ENCODE measurements around the gene KCNQ1.

KCNQ1 gene

DNA sequence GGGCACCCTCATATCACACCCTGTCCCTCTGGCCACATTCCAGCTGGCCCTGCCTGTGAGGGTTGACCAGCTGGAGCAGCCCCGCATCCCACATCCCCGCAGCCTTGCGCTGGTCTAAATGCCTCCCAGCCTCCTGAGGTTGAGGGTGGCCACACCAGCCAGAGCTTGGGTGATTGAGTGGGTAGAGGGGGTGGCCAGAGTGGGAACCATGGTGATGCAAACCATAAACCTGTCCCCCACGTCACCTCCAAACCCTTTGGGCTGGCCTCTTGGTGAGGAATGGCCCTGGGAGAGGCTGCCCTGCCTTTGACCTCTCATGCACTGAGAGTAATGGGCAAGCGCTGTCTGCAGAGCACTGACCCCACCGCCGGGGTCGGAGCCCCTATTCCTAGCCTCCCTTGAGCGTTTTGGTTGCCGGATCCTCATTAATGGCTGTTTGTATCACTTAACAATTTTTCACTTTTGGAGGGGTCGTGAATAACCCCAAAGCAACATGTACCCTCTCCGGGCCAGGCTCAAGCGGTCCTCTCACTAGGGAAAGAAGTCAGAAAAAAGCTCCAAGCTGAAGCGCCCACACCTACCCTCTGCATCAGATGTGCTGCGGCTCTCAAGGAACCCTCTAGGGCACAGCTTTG, 271.0 kb downstream of the KCNQ1 start:
- Mint-ChIP-seq H3K4me3 (no peak overlapping the region), H3K36me3 (peaks cover 5% of the 10 kb centered on the region)
- no peak for ATAC-seq

DNA sequence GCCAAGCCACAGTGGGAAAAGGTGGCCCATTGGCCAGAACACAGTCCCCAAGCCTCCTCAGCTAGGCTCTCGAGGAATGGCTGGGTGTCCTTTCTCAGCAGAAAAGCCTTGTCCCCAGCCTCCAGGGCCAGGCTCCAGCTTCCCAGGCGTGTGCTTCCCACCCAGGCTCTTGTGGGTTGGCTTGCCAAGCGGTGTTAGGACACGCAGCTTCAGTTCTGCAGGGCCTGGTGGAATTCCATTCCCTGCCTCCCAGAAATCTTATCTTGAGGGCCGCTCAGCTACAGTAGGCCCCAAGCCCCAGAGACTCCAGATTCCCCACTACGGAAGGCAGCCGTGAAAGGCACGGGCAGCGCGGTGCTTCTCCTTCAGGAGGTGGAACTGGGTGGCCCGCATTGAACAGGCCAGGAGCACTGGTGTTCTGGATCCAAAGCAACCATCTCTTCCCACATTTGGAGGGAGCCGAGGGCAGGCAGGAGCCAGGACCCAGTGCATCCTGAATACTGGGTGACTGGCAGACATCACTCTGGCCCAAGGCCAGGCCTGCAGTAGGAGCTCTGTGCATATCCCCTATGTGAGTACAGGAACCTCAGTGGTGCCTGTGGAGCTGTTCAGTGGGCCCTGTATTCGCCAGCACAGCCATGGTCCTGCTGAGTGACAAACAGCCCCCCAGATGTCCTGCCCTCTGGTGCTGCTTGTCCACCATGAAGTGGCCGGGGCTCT, 271.7 kb downstream of the KCNQ1 start:
- Mint-ChIP-seq H3K4me1 (no peaks in the 10 kb centered on the region), H3K9me3 (no peaks in the 10 kb centered on the region), H3K36me3 (no peaks in the 10 kb centered on the region), H3K27ac (no peak overlapping the region), H3K4me3 (no peak overlapping the region), H3K27me3 (no peaks in the 10 kb centered on the region)
- ATAC-seq, result no peak

More for the DNA sequence above, 271.0 kb downstream of the KCNQ1 start:
- no peak overlapping the region for H3K27ac Mint-ChIP-seq
- no peaks in the 10 kb centered on the region for H3K4me1 Mint-ChIP-seq
- H3K9me3 Mint-ChIP-seq, result no peaks in the 10 kb centered on the region
- H3K27me3 Mint-ChIP-seq, result no peaks in the 10 kb centered on the region

DNA sequence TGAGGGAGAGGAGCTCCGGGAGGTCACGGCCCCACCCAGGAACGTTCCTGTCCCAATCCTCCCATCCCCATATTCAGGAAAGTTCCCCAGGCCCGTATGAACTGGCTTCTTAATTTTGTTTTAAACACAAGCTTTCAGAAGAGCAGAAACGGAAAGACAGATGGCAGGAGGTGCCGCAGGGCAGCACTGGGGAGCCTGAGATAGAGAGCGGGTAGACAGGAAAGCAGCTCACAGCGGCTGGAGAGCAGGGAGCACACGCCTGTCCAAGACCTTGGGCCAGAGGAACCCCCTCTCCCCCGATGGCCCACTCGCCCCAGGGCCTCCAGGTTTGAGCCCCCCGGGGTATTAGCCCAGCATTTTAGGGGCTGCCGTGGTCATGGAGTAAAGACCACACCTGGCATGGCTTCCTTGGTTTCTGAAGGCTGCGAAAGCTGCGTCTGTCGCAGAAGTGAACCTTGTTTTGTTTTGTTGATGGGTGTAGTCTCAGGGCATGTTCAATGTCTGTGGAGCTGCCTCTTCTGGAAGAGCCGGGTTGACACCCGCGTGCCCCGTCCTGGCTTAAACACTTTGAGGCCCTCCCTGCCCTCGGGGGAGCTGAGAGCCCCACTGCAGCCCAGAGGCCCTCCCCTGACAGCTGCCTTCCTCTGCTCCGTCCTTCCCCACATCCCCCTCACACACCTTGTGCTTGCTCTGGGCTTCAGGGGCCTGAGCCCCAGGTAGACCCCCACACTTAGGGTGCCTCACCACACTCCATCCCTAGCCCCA, 272.9 kb downstream of the KCNQ1 start:
- no peak for ATAC-seq
- Mint-ChIP-seq H3K4me1 (no peaks in the 10 kb centered on the region), H3K27me3 (no peaks in the 10 kb centered on the region), H3K4me3 (no peak overlapping the region), H3K27ac (no peak overlapping the region), H3K9me3 (no peaks in the 10 kb centered on the region), H3K36me3 (no peaks in the 10 kb centered on the region)

DNA sequence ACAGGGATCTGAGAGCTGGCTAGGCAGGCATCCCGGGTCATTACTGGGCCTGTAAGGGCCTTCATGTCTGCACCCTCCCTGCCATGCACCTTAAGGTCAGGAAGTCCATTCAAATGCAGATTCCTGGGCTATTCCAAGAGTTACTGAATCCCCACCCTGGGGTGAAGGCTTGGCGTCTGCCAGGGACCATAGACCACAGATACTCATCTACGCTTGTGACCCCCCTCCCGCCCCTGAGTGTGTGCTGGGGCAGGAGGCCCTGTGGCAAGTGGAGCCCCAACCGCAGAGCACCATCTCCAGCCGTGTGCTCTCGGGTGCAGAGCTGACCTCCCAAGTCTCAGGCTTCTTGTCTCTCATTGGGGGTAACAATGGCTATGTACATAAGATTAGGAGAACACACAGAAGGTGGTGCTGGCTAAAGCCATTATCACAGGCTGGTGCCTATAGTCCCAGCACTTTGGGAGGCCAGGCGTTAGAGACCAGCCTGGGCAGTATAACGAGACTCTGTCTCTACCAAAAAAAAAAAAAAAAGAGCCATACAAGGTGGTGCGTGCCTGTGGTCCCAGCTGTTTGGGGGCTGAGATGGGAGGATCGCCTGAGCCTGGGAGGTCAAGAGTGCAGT, 274.1 kb downstream of the KCNQ1 start:
- Mint-ChIP-seq H3K9me3 (no peaks in the 10 kb centered on the region), H3K4me3 (no peak overlapping the region), H3K27me3 (no peaks in the 10 kb centered on the region), H3K27ac (no peak overlapping the region), H3K36me3 (peaks cover 2% of the 10 kb centered on the region), H3K4me1 (no peaks in the 10 kb centered on the region)
- ATAC-seq, result no peak

DNA sequence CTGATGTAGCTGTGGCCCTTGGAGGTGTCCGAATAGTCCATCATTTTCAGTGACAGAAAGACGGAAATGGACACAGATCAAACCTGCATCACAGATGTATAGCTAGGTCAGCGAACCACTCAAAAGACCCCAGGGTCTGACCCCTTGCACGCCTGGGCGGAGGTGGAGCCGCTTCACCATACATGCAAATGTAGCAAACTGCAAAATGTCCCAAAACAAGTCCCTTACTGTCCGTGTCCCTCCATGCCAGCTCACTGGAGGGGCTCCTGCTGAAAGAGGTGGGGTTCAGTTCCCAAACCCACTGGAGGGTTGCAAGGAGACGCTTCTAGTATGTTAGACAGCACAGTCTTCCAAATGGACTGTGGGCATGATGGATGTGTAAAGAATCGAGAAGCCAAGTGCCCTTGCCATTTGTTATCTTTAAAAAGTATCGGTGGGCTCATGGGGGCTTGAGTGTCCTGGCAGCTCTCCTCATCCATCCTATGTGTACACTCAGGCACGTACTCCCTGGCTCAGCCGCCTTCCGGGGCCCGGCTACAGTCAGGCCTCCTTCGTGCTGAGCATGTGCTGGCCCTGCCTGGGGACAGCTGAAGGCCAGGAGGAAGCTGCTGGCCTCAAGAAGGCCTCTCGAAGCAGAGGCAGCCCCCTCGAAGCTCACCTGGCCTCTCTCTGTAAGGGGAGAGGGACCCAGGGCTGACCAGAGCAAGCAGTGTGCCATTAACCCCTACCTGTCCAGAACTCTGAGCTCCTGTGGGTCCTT, 275.2 kb downstream of the KCNQ1 start:
- peaks cover 6% of the 10 kb centered on the region for H3K36me3 Mint-ChIP-seq
- no peaks in the 10 kb centered on the region for H3K9me3 Mint-ChIP-seq
- no peaks in the 10 kb centered on the region for H3K27me3 Mint-ChIP-seq
- H3K27ac Mint-ChIP-seq, result no peak overlapping the region
- no peak overlapping the region for H3K4me3 Mint-ChIP-seq
- no peak for ATAC-seq
- no peaks in the 10 kb centered on the region for H3K4me1 Mint-ChIP-seq

DNA sequence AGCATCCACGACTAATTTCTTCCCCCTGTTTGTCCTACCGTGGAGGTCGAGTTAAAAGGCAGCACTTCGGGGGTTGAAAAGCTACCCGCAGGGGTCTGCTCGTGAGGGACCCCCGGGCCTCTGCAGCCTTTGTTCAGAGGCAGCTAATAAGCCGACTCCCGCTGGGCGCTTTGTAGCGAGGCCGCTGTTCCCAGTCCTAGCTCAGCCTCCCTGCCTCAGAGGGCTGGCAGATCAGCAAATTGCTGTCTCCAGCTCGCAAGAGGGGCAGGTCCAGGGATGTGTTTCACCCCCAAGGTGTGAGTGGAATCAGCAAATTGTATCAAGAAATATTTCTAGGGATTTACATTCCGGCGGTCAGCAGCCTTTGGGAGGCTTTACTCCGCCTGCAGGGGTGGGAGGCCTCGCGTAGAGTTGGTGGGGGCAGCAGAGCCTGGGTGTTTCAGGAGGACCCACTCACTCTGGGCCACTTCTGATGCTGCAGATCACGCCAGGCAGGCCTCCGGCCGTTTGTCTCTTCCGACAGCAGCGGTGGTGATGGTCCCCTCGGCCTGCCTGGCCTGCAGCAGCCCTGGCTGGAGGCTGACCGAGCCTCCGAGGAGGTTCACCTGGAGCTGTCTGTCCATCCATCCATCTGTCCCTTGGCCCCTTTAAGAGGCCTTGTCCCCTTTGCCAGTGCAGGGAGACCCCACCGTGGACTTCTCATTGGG, 276.6 kb downstream of the KCNQ1 start:
- Mint-ChIP-seq H3K4me3 (no peak overlapping the region), H3K27me3 (no peaks in the 10 kb centered on the region), H3K4me1 (no peaks in the 10 kb centered on the region), H3K27ac (no peak overlapping the region), H3K36me3 (peaks cover 6% of the 10 kb centered on the region), H3K9me3 (no peaks in the 10 kb centered on the region)
- ATAC-seq, result no peak

DNA sequence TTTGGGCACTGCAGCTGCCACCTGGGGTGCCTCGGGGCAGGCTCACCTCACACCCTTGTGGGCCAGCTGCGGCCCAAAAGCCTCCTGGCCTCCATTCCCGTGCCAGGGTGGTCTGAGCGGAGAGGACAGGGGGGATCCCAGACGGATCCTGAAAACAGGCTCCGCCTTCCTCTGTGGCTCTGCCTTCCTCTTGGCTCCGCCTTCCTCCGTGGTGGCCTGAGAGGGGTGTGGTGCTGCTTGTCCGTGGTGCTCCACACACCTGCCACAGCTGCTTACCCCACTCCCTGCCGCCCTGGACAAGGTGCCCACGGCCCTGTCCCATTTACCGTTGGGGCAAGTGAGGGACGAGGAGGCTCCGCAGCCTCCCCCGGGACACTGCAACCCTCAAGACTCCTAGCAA, 278.1 kb downstream of the KCNQ1 start:
- no peaks in the 10 kb centered on the region for H3K27me3 Mint-ChIP-seq
- ATAC-seq, result no peak
- H3K4me1 Mint-ChIP-seq, result no peaks in the 10 kb centered on the region
- H3K4me3 Mint-ChIP-seq, result no peak overlapping the region
- peaks cover 6% of the 10 kb centered on the region for H3K36me3 Mint-ChIP-seq
- H3K9me3 Mint-ChIP-seq, result no peaks in the 10 kb centered on the region
- no peak overlapping the region for H3K27ac Mint-ChIP-seq

DNA sequence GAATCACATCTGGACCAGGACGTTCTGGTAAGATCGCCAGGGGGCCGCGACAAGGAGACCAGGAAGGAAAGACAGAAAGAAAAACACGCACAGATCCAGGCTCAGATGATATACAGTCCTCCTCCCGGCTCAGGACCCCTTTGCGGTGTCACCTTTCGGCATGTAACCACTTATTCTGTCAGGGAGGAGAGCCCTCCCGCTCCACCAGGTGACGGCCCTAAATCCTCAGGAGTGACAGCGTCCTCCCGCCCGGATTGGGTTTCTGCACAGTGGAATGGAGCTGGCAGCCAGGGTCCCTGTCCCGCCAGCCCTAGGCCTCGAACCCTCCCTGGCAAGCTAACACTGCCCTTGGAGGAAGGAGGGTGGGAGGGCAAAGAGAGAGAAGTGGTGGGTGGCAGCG, 279.3 kb downstream of the KCNQ1 start:
- Mint-ChIP-seq H3K4me1 (no peaks in the 10 kb centered on the region), H3K9me3 (no peaks in the 10 kb centered on the region), H3K27me3 (no peaks in the 10 kb centered on the region), H3K36me3 (peaks cover 6% of the 10 kb centered on the region), H3K4me3 (no peak overlapping the region), H3K27ac (no peak overlapping the region)
- no peak for ATAC-seq

DNA sequence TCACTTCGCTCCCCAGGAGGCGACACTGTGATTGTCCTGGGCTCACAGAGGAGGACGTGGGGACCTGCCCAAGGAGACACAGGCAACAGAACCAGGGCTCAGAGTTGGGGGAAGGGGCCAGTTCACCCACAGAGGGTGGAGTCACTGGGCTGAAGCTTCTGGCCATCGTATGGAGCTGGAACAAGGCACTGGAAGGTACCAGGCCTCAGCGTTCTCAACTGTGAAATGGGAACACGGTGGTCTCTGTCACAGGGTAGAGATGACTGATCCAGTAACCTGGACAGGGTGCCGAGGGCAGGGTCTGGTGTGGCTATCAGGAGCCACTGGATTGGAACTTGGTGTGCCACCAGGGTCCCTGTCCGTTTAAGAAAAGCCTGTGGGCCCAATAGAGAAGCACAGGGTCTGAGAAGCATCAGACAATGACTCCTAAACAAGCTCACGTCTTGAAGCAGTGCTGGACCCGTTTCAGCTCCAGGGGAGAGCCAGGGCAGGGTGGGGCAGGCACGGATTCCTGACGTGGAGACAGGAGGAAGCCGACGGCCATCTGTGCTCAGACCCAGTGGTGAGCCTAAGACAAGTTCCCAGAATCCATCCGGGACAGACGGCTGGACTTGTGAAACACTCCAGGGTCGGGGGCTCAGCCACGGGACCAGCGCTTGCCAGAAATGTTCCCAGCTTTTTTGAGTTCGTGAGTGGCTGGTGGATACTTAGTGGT, 280.0 kb downstream of the KCNQ1 start:
- no peak overlapping the region for H3K4me3 Mint-ChIP-seq
- no peaks in the 10 kb centered on the region for H3K9me3 Mint-ChIP-seq
- no peaks in the 10 kb centered on the region for H3K27me3 Mint-ChIP-seq
- ATAC-seq, result no peak
- no peaks in the 10 kb centered on the region for H3K4me1 Mint-ChIP-seq
- peaks cover 6% of the 10 kb centered on the region for H3K36me3 Mint-ChIP-seq
- no peak overlapping the region for H3K27ac Mint-ChIP-seq

DNA sequence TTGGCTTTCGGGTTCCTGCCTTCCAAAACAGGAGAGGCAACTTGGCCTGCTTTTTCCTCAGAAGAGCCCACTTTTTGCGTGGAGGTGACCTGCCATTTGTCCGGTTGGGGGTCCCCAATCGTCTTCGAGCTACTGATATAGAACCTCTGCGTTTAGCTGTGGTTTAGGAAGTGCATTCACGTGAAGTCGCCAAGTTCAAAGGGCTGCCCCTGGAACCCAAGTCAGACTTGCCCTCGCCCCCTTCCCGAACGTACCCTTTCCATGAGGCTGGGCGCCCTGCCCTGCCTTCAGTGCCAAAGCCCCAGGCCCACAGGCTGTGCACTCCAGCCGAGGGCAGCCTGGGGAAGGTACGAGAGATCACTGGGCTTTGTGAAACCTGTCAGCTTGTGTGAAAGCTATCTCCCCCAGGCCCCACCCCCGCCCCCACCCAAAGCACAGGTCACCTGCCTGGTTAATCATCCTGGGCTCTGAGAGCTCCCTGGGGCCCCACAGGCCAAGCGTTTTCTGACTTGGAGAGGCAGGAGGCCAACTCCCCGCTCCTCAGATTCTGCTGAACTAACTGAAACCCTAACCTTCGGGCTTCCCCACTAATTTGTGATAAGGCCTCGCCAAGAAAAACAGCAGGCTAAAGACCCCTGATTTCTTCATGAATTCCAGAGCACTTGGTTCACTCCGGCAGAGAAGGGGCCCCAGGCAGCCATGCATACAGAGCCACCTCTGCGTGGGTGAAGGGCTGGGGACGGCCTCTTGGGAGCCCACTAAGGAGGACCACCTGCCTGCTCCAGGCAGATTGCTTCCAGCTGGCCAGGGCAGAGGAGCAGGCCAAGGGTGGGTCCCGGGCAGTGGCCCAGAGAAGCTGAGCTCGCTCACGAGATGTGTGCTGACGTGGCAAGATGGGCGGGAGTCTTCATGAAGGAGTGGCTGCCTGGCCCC, 280.8 kb downstream of the KCNQ1 start:
- Mint-ChIP-seq H3K4me1 (no peaks in the 10 kb centered on the region), H3K36me3 (peaks cover 6% of the 10 kb centered on the region), H3K9me3 (no peaks in the 10 kb centered on the region), H3K4me3 (no peak overlapping the region), H3K27me3 (no peaks in the 10 kb centered on the region), H3K27ac (no peak overlapping the region)
- ATAC-seq, result no peak

DNA sequence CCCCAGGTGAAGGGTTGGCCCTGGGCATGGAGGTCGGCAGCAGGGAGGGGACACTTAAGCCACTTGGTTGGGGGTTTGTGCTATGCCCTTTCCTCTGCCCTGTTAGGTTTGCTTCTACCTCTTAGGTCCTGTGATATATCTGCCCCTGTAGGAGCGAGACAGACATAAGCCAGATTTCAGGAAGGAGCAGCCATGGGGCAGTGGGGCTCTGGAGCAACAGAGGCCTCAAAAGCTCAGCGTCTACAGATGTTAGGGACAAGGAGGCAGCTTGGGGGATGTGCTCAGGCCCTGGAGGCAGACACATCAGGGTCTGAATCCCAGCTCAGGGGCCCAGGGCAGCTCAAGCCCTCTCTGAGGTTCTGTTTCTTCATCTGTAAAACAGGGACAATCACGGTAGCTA, 282.2 kb downstream of the KCNQ1 start:
- H3K36me3 Mint-ChIP-seq, result peaks cover 6% of the 10 kb centered on the region
- H3K9me3 Mint-ChIP-seq, result no peaks in the 10 kb centered on the region
- no peak overlapping the region for H3K4me3 Mint-ChIP-seq
- H3K4me1 Mint-ChIP-seq, result no peaks in the 10 kb centered on the region
- no peak for ATAC-seq
- H3K27ac Mint-ChIP-seq, result no peak overlapping the region
- no peaks in the 10 kb centered on the region for H3K27me3 Mint-ChIP-seq

DNA sequence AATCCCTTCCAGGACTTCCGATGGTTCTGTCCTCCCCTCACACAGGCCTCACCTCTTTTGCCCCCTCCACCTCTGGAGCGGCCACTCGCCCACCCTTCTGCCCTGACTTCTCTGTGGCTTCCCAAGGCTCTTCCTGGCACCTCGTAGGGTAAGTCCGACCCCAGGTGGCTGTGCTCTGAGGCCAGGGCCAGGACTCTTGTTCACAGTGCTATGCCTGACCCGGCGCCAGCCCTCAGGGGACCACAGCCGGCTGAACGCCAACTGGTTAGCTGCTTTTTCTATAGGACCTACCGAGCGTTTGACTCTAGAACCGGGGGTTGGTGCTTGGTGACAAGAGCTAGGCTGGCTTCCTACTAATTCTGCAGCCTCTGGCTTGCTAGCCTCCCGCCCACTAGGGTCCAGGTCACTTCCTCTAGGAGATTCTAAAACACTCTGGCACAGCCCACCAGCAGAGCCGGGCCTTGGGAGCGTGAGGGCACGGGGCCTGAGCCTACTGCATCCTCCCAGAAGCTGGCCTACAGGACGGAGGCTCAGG, 283.4 kb downstream of the KCNQ1 start:
- peaks cover 6% of the 10 kb centered on the region for H3K36me3 Mint-ChIP-seq
- no peaks in the 10 kb centered on the region for H3K9me3 Mint-ChIP-seq
- no peaks in the 10 kb centered on the region for H3K27me3 Mint-ChIP-seq
- no peak overlapping the region for H3K27ac Mint-ChIP-seq
- no peak overlapping the region for H3K4me3 Mint-ChIP-seq
- ATAC-seq, result no peak
- no peaks in the 10 kb centered on the region for H3K4me1 Mint-ChIP-seq

All from stimulated activated memory B cell treated with anti-CD40 and anti-IgM and Interleukin-4, amounts not matched to agents 10 μg/mL and 1 μg/mL and 100 μg/mL, for 72 hours (primary cell).